NCI-H526 treated with DMSO at 0.1 percent for 48 hours (cell line): ENCODE data around the gene PCDHGB6.
A peak's percentile ranks its signal among the peaks of the same experiment; 100 is the strongest.
"Not testable (repeated sequence)": the region's sequence is repeated elsewhere in the genome, so short reads cannot be mapped to it uniquely, and the experiment has no call there.

Experiments used
- DNase-seq: peaks from one replicate; lab custom pipeline; 2025; lab: John Stamatoyannopoulos, UW

PCDHGB6 gene

GRCh38 chr5:141388661-141389060, 19.2 kb upstream of the PCDHGB6 start:
- DNase-seq, result no peak

DNA sequence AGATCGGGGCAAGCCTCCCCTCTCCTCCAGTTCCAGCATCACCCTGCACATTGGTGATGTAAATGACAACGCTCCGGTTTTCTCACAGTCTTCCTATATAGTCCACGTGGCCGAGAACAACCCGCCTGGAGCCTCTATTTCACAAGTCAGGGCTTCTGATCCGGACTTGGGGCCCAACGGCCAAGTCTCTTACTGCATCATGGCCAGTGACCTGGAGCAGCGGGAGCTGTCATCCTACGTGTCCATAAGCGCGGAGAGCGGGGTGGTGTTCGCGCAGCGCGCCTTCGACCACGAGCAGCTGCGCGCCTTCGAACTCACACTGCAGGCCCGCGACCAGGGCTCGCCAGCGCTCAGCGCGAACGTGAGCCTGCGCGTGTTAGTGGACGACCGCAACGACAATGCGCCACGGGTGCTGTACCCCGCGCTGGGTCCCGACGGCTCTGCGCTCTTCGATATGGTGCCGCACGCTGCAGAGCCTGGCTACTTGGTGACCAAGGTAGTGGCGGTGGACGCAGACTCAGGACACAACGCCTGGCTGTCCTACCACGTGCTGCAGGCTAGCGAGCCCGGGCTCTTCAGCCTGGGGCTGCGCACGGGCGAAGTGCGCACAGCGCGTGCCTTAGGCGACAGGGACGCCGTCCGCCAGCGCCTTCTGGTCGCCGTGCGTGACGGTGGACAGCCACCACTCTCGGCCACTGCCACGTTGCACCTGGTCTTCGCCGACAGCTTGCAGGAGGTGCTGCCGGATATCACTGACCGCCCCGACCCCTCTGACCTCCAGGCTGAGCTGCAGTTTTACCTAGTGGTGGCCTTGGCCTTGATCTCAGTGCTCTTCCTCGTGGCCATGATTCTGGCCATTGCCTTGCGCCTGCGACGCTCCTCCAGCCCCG, 18.4 kb upstream of the PCDHGB6 start:
- DNase-seq, result no peak

DNA sequence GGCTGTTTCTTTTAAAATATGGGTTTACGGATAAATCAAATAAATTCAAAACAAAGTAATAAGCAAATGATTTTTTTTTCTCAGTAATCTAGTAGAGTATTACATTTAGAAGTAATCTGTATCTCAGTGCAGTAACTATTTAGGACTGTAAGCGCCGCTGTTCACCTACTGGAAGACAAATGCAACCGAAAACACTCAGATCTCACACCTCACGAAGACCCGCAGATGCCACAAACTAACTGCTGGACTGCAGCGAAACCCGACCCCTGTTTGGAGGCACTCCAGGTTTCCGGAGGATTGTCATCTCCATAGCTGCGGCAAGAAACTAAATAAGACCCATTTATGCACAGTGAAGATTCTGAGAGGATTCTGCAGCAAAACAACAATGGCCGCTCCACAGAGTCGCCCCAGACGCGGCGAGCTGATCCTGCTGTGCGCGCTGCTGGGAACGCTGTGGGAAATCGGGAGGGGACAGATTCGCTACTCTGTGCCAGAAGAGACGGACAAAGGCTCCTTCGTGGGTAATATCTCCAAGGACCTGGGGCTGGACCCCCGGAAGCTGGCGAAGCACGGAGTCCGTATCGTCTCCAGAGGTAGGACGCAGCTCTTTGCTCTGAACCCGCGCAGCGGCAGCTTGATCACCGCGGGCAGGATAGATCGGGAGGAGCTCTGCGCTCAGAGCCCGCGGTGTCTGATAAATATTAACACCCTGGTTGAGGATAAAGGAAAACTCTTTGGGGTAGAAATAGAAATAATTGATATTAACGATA, 15.2 kb upstream of the PCDHGB6 start, which contains the start of gene PCDHGA8:
PCDHGA8 (plus strand) TSS at position 205 of the 770 bp plus-strand sequence; CDS start at position 386, 181 bp downstream.
- DNase-seq, result no peak

DNA sequence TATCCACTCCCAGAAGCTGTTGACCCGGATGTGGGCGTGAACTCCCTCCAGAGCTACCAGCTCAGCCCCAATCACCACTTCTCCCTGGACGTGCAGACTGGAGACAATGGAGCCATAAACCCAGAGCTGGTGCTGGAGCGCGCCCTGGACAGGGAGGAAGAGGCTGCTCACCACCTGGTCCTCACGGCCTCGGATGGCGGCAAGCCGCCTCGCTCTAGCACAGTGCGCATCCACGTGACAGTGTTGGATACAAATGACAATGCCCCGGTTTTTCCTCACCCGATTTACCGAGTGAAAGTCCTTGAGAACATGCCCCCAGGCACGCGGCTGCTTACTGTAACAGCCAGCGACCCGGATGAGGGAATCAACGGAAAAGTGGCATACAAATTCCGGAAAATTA, 14.6 kb upstream of the PCDHGB6 start:
- DNase-seq, result no peak

DNA sequence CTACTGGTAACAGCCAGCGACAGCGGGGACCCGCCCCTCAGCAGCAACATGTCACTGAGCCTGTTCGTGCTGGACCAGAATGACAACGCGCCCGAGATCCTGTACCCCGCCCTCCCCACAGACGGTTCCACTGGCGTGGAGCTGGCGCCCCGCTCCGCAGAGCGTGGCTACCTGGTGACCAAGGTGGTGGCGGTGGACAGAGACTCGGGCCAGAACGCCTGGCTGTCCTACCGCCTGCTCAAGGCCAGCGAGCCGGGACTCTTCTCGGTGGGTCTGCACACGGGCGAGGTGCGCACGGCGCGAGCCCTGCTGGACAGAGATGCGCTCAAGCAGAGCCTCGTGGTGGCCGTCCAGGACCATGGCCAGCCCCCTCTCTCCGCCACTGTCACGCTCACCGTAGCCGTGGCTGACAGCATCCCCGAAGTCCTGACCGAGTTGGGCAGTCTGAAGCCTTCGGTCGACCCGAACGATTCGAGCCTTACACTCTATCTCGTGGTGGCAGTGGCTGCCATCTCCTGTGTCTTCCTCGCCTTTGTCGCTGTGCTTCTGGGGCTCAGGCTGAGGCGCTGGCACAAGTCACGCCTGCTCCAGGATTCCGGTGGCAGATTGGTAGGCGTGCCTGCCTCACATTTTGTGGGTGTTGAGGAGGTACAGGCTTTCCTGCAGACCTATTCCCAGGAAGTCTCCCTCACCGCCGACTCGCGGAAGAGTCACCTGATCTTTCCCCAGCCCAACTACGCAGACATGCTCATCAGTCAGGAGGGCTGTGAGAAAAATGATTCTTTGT, 13.2 kb upstream of the PCDHGB6 start:
- not testable (repeated sequence) for DNase-seq

- DNase-seq, result not testable (repeated sequence)
Observed at GRCh38 chr5:141397756-141398551, 9.9 kb upstream of the PCDHGB6 start, which contains the start of gene PCDHGB5. TSS of gene PCDHGB5 (plus strand) at chr5:141397947. CDS start at chr5:141398128, 181 bp downstream.

DNA sequence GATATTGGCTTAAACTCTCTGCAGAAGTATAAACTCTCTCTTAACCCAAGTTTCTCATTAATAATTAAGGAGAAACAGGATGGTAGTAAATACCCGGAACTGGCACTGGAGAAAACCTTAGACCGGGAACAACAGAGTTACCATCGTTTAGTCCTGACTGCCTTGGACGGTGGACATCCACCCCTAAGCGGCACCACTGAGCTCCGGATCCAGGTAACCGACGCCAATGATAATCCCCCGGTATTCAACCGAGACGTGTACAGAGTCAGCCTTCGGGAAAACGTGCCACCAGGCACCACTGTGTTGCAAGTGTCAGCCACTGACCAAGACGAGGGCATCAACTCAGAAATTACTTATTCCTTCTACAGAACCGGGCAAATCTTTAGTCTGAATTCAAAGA, 9.2 kb upstream of the PCDHGB6 start:
- no peak for DNase-seq

DNA sequence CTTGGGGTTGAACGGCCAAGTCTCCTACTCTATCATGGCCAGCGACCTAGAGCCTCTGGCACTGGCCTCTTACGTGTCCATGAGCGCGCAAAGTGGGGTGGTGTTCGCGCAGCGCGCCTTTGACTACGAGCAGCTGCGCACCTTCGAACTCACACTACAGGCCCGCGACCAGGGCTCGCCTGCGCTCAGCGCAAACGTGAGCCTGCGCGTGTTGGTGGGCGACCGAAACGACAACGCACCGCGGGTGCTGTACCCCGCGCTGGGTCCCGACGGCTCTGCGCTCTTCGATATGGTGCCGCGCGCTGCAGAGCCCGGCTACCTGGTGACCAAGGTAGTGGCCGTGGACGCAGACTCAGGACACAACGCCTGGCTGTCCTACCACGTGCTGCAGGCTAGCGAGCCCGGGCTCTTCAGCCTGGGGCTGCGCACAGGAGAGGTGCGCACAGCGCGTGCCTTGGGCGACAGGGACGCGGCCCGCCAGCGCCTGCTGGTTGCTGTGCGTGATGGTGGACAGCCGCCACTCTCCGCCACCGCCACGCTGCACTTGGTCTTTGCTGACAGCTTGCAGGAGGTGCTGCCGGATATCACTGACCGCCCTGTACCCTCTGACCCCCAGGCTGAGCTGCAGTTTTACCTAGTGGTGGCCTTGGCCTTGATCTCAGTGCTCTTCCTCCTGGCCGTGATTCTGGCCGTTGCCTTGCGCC, 8.1 kb upstream of the PCDHGB6 start:
- no peak for DNase-seq

DNA sequence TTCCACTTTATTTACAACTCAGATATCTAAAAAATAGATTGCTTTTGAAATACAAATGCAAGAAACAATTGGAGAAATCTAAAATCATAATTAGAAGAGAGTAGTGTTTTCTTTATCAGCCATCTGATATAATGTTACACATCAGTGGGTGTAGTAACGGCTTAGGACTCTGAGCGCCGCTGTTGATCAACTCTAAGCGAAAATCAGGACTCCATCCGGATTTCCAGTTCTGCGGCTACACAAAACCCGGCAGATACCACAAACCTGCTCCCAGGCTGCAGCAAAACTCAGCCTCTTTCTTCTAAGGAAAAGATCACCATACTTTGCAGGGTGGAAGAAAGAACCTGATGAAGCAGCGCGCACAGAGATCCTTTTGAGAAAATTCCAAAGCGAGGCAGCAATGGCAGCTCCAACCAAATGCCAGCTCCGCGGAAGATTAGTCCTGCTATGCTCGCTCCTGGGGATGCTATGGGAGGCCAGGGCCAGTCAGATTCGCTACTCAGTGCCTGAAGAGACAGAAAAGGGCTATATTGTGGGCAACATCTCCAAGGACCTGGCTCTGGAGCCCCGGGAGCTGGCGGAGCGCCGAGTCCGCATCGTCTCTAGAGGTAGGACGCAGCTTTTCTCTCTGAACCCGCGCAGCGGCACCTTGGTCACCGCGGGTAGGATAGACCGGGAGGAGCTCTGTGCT, 5.1 kb upstream of the PCDHGB6 start, which contains the start of gene PCDHGA9:
PCDHGA9 (plus strand) TSS at position 226 of the 691 bp plus-strand sequence; CDS start at position 401, 175 bp downstream.
- DNase-seq, result no peak

DNA sequence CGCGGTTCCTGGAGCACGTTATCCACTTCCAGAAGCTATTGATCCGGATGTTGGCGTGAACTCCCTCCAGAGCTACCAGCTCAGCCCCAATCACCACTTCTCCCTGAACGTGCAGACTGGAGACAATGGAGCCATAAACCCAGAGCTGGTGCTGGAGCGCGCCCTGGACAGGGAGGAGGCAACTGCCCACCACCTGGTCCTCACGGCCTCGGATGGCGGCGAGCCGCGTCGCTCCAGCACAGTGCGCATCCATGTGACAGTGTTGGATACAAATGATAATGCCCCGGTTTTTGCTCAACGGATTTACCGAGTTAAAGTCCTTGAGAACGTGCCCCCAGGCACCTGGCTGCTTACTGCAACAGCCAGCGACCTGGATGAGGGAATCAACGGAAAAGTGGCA, 4.4 kb upstream of the PCDHGB6 start:
- no peak for DNase-seq

DNA sequence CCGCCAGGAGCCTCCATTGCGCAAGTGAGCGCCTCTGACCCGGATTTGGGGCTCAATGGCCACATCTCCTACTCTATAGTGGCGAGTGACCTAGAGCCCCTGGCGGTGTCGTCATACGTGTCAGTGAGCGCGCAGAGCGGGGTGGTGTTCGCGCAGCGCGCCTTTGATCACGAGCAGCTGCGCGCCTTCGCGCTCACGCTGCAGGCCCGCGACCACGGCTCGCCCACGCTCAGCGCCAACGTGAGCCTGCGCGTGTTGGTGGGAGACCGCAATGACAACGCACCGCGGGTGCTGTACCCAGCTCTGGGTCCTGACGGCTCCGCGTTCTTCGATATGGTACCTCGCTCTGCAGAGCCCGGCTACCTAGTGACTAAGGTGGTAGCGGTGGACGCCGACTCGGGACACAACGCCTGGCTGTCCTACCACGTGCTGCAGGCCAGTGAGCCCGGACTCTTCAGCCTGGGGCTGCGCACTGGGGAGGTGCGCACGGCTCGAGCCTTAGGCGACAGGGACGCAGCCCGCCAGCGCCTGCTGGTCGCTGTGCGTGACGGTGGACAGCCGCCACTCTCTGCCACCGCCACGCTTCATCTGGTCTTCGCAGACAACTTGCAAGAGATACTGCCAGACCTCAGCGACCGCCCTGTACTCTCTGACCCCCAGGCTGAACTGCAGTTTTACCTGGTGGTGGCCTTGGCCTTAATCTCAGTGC, 1.9 kb downstream of the PCDHGB6 start:
- no peak for DNase-seq

DNA sequence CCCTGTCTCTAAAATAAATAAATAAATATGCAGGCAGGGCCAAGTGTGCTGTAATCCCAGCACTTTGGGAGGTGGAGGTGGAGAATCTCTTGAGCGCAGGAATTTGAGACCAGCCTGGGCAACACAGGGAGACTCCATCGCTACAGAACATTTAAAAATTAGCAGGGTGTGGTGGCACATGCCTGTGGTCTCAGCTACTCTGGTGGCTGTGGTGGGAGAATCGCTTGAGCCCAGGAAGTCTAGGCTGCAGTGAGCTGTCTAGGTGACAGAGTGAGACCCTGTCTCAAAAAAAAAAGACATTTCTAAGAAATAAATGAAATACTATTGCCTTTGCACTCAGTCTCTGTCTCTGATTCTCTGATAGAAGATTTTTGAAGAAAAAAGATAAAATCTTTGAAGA, 3.8 kb downstream of the PCDHGB6 start:
- no peak for DNase-seq

- peak; percentile 18 for DNase-seq
Observed at GRCh38 chr5:141412854-141413539, 5.2 kb downstream of the PCDHGB6 start, which contains the start of gene PCDHGA10. TSS of gene PCDHGA10 (plus strand) at chr5:141412987. CDS start at chr5:141413176, 189 bp downstream.

GRCh38 chr5:141413540-141414069, 5.8 kb downstream of the PCDHGB6 start:
- no peak for DNase-seq

GRCh38 chr5:141414548-141415274, 6.9 kb downstream of the PCDHGB6 start:
- DNase-seq, result not testable (repeated sequence)

DNA sequence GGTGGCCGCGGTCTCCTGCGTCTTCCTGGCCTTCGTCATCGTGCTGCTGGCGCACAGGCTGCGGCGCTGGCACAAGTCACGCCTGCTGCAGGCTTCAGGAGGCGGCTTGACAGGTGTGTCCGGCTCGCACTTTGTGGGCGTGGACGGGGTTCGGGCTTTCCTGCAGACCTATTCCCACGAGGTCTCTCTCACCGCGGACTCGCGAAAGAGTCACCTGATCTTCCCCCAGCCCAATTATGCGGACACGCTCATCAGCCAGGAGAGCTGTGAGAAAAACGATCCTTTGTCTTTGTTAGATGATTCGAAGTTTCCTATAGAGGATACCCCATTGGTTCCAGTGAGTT, 7.4 kb downstream of the PCDHGB6 start:
- not testable (repeated sequence) for DNase-seq

DNA sequence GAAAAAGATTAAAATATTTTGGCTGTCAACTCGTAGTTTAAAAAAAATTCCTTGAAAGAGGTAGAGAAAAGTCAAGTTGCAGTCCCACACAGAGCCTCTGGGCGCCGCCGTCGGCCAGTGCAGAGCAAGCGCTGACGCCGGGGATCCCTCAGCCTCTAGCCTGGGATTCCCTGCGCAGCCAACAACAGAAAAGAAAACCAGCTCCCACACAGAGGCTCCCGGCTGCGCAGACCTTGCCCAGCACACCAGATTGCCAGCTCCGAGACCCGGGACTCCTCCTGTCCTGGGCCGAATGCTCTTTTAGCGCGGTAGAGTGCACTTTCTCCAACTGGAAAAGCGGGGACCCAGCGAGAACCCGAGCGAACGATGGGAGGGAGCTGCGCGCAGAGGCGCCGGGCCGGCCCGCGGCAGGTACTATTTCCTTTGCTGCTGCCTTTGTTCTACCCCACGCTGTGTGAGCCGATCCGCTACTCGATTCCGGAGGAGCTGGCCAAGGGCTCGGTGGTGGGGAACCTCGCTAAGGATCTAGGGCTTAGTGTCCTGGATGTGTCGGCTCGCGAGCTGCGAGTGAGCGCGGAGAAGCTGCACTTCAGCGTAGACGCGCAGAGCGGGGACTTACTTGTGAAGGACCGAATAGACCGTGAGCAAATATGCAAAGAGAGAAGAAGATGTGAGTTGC, 9.8 kb downstream of the PCDHGB6 start, which contains the start of gene PCDHGB7:
PCDHGB7 (plus strand) TSS at position 184 of the 679 bp plus-strand sequence; CDS start at position 367, 183 bp downstream.
- peak; percentile 21 for DNase-seq
